Mucosa of gallbladder (tissue), 1 donor: Measurements from ENCODE around the gene IPCEF1. TPM values are rescaled to one million over a fixed set of nuclear protein-coding genes. Genes with fewer than 3 reads are reported as not detected.
A peak's percentile ranks its signal among the peaks of the same experiment; 100 is the strongest.

Source experiments
- DNase-seq: peaks from one replicate; pipeline ENCODE4 v3.0.0-alpha.2; 2020; ENCODE audit warnings: low spot score
- total RNA-seq: library from RNA; stranded (reverse); gene quantifications from one replicate; pipeline ENCODE4 v1.2.1, GENCODE V29; 2021
- donor health status: DM: no; HTN: no; CAD: no.

The IPCEF1 gene
- total RNA-seq, 1 donor from 2014 or later: 3.3 TPM

DNA sequence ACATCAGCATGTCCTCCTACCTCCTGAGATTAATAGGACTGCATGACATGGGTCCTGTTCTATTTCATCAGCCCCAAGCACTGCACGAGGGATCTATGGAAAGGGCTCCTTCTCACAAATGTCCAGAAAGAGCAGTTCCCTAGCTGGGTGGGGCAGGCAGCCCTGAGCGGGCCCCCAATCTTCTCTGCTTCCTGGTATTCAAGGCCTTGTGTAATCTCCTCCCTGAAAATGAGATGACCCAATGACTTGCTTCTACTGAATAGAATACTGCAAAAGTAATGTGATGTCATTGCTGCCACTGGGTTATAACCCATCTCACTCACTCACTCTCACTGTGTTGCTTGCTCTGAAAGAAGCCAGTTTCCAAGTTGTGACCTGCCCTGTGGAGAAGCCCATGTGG, 191.1 kb downstream of the IPCEF1 start:
- DNase-seq: no peak

DNA sequence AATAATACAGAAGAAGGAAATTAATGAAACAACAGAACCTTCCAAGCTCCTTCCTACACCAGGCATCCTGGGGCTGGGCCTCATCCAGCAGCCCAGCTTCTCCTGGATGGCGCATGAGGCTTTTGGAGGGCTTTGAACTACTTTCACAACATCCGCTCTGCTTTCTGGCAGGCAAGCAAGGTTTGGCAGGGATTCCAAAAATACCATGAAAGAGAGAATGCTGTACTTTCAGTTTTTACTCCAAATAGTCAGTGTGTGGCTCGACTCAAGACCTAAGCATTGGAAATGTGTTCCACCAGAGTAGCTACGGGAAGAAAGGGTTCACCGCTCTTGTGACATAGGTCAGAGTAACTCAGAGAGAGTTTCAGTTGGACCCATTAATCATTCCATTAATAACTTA, 192.2 kb downstream of the IPCEF1 start:
- DNase-seq: peak; percentile 65

DNA sequence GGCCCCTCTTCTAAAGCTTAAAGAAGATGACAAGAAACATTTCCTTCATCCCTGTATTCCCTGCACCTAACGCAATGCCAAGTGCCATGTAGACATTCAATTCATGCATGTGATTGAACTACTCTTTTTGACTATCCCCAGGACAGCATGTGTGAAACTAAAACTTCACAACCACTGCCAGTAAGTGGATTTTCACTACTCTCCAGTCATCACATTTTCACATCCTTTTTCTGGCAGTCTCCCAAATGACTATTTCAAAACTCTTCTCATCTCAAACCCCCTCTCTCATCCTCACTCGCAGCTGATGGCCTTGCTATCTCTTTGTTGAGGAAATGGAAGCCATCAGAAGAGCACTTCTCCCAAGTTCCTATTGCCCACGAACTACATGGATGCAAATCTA, 194.9 kb downstream of the IPCEF1 start:
- no peak for DNase-seq

DNA sequence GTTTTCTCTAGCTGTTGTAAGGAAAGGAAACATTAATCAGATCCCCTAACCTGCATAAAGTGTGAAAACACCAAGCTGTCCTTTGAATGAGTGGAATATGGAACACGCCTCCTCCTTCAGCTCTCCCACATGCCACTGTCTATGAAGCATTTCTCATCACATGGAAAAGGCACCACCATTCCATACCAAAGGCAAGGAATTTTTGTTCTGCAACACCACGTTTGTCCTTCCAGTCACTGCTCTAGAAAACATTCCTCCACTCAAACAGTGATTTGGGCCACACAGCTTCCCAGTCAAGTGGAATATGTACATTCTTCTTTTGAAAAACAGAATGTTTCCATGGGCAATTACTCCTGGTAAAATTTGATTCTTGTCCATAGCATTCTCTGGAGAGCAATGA, 197.5 kb downstream of the IPCEF1 start:
- DNase-seq: no peak

DNA sequence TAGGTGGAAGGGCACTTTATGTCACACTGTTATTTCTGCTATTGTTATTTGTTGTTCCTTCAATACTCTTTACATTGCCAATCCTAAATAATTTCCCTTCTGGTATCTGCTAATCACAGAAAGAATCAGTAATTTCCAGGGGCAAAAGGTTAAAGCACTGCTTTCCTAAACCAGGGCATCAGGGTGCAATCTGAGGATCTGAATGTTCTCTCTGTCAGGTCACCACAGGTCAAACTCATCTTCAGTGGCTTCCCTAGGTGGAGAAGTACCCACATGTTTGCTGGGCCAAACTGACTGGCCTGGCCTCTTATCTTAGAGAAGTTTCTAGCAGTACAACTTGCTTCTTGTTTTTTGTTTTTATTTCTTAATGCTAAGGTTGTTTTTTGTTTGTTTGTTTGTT, 198.9 kb downstream of the IPCEF1 start:
- no peak for DNase-seq

DNA sequence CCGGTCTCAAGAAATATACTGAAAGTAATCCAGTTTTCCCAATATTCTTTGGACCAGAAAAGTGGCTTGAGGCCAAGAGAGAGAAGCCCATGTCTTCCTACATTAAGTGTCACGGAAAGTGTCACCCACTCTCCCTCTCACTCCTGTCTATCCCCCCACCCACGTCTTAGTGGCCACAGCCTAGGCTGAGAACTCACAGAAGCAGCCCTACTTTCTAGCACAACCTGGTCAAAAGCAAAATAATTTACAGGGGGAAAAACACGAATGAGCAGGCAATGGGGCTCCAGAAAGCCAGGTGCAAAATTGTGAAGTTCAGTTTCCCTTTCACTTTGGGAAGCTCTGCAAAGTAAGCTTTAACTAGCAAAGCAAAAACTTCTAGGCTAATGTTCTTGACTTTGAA, 199.5 kb downstream of the IPCEF1 start:
- DNase-seq: no peak

DNA sequence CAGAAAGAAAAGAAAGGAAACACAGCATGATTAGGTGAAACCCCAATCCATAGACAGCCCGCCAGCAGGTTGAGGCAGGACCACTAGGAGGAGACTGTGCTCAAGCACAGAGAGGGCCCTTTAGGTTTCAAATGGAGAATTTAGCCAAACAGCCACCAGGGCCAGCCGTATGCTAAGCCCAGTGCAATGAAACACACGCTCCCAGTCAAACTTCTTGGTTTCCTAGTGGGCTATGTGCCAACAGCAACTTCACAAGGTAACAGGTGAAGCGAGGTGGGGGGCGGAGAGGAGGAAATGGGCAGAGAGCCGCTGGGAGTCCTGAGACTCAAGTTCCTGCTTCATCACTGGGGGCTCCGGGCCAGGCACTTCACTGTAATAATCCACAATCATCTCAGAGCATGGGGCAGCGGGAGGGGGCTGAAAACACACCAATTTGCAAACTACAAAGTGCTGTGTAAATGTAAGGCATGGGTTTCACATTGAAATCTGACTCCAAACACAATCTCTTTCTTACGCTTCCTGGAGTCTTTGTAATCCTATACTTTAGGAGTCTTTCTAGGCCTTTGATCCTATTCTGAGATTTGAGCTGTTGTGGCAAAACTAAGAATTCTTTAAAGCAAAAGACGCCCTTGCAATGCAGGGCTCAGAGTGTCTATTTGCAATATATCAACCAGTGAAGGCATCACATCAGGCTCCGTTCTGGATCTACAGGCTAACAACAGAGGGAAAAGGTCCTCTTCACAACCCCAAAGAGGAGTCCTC, 200.3 kb downstream of the IPCEF1 start:
- peak; percentile 17 for DNase-seq

DNA sequence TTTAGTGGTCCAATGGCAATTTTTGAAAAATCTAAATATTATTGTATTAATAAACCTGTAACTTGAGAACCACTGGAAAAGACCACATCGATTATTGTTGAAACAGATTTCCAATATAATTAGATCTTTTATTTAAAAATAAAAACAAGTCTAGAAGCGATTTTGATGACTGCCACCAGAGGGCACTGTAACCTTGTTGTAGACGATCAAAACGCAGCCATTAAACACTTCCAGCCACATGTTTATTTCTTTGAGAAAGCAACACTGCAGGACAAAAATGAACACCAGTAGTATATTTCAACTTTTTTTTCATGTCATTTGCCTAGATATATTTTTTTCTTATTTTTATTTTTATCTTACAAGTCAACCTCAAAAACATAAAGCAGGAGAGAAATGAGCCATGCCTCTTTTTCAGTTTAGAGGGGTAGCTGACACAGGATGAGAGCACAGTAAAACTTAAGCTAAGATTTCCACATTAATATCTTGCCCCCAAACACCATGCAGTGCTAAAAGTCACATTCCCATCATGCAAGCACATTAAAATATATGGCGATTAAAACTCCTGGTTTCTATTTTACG, 202.1 kb downstream of the IPCEF1 start:
- DNase-seq: peak; percentile 63

DNA sequence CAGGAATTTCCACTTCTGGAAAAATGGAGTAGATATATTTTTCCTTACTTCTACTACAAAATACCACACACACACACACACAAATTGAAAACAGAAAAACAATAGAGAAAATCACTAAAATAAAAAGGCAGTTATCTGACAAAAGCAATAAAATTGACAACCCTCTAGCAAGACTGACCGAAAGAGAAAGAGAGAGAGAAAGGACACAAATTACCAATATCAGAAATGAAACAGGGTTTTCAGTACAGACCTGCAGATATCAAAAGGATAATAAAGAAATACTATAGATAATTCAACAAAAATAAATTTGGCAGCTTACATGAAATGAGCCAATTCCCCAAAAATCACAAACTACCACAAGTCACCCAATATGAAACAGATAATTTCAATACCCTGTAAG, 212.8 kb downstream of the IPCEF1 start:
- no peak for DNase-seq

DNA sequence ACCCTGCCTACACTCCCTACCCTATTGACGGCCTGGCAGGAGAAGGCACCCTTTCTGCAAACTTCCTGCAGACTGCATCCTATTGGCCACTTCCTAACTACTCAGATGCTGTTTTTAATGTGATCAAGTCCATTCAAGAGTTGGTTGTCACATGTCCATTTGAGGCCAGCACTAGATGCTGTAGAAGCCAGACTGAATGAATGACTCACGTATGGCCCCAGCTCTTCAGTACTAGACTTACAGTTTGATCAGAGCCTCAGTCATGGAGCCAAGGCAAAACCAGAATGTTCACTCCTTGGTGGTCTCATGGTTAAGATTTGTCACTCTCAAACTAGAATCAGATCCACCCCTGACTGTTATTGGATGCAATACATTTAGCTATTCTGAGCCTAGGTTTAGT, 215.9 kb downstream of the IPCEF1 start:
- no peak for DNase-seq

DNA sequence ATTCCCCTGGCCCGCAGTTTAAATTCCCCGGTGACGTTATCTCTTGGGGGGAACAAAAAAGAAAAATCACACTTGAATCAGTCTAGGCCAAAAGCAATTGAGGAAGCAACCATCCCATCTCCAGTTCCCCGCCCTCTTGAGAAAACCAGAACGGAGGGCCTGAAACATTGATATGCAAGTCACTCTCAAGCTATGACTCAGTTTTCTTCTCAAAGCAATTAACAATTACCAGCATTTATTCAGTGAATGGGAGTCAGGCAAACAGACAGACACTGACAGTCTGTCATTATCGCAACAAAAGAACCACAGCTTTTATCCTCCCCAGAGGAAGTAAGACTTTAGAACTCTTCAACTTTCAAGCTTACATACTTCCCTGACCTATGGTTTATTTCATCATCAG, 216.7 kb downstream of the IPCEF1 start:
- no peak for DNase-seq

DNA sequence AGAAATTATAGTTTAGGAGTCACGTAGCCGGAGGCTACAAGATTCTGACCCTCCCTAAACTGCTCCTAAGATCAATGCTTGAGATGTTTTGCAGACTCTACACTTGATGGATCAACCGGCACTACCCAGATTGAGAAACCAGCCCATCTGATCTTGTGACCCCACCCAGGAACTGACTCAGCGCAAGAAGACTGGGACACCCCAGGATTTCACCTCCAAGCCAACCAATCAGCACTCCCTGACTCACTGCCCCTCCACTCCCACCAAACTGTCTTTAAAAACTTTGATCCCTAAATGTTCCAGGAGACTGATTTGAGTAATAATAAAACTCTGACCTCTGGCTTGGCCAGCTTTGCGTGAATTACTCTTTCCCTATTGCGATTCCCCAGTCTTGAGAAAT, 217.8 kb downstream of the IPCEF1 start:
- no peak for DNase-seq

DNA sequence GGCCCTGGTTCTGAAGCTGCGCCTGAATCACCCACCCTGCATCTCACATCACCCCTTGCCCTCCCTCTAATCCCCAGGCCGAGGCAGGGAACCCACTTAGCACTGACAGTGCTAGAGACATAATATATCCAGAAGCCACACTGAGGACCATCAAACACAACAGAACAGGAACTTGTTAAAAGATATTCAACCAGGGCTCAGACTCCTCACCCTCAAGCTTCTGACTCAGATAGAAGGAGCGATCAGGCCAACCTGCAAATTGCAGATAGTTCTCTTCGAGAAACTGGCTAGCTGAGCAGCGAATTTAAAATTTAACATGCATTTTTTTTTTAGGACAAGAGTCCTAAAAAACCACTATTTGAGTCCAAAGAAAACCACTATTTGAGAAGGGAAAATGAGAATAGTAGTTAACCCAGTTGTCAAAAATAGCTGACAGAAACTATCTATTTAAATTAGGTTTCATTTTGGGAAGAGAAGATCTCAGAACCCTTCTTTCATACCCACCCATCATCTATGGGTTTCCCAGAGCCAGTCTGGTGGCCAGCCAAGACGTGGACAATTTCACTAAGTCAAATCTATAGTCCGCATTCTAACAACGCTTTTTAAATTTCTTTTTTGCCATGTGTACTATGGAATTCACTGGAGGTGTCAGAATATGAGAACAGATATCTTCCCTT, 222.0 kb downstream of the IPCEF1 start:
- no peak for DNase-seq

DNA sequence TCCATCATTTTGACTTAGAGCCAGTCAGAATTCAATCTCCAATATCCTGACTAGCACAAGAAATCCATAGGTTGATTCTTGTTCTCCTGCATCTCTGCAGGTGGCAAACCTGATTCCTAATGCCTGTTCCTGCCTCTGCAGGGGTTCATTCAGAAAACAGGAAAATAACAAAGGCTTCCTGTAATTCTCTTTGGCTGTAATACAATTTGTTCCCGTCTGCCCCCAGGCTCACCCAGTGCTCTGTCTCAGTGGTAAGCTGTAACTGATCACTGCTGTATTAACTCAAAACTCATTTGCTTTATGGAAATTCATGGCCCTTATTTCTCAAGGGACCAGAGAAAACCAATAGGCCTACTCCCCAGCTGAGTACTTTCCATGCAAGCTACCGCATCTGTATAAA, 228.9 kb downstream of the IPCEF1 start:
- no peak for DNase-seq

DNA sequence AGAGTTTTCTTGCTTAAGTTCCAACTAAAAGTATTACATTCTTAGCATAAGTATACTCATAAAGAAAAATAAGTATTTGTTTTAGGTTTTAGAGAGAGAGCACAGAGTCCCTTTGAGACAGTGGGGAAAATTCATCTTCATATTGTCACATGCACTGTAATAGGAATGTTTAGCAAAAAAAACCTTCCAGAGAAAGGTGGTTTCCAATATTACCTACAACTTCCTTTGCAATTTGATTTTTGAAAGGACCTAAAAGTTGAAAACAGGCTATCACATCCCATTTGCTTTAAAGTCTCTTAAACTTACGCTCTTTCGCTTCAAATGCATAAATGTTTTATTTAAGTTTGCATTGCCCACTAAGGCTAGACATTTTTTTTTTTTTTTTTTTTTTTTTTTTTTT, 231.2 kb downstream of the IPCEF1 start:
- no peak for DNase-seq

DNA sequence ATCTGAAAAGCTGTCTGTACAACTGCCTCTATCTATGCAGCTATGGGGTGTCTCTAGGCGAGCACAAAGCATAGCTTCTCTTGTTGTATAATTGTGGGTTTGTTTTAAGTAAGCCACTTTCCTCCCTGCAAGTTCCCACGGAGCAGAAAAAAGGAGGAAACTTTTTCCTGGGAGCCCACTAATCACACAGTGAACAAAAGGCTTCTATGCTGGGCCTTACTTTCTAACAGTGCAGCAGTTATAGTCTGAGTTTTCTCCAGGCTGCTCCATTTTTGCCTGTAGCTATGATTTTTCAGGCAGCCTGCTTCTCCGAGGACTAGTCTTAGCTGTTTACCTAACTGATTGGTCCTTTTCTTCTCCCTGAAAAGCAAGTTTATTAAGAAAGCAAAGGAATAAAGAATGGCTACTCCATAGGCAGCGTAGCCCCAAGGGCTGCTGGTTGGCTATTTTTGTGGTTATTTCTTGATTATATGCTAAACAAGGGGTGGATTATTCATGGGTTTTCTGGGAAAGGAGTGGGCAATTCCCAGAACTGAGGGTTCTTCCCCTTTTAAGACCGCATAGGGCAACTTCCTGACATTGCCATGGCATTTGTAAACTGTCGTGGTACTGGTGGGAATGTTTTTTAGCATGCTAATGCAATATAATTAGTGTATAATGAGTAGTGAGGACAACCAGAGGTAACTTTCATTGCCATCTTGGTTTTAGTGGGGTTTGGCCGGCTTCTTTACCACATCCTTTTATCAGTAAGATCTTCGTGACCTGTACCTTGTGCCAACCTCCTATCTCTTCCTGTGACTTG, 233.2 kb downstream of the IPCEF1 start:
- DNase-seq: no peak

DNA sequence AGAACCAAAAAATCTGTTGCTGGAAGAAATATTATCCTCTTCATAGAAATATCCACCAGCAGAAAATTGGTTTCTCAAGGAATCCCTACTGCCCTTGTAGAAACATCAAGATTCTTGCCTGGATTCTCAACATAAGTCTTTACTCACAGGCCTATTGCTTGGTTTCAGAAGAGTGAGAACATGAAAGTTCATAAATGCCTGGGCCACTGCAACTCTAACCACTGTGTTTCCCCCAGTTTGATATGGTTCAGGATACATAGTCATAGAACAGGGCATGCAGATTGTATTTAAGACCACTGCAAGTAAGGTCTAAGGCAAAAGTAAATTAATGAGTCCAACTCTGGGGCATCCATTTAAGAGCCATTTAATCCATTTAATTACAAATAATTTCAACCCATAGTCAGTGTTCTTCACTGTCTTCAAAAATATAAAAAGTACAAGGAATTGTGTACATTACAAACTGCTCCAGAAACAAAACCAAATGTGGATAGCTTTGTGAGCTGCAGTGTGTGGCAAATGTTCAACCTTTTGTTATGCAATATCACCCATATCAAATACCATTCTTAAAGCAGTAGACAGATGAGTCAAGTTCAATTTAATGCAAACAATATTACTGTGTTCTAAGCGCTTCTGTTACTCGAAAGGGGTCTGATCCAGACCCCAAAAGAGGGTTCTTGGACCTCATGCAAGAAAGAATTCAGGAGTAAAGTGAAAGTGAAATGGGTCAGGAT, 234.2 kb downstream of the IPCEF1 start:
- DNase-seq: no peak

DNA sequence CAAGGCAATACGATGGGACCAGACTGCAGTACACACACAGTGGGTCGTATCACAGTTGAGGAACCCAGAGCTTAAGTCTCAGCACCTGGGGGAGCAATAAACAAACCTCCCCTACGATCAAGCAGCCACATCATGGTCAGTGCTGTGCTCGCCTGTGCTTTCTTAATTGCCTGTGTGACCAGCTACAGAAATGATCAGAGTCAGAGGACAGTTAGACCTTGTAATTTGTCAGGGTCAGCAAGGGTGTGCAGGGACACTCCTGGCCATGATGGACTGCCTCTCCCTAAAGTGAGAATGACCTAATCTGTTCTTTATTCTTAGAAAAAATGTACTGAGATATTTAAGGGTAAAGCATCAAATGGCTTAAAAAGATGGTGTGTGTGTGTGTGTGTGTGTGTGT, 239.1 kb downstream of the IPCEF1 start:
- DNase-seq: no peak

DNA sequence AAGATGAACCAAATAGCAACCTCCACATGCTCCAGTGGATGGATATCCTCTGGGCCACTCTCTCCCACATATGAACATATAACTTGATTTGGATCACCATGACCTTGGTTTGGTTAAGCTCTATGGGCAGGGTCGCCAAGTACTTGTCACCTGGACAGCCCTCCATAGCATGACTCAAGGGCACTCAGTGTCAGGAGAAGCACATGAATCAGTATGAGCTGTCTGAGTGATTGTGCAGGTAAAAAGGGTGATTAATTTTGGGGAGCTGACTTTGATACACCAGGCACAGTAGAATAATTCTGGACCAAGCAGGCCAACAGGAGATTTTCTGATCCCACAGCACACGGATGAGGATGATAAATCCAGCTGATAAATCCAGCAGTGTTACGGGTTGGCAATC, 243.2 kb downstream of the IPCEF1 start:
- DNase-seq: no peak

DNA sequence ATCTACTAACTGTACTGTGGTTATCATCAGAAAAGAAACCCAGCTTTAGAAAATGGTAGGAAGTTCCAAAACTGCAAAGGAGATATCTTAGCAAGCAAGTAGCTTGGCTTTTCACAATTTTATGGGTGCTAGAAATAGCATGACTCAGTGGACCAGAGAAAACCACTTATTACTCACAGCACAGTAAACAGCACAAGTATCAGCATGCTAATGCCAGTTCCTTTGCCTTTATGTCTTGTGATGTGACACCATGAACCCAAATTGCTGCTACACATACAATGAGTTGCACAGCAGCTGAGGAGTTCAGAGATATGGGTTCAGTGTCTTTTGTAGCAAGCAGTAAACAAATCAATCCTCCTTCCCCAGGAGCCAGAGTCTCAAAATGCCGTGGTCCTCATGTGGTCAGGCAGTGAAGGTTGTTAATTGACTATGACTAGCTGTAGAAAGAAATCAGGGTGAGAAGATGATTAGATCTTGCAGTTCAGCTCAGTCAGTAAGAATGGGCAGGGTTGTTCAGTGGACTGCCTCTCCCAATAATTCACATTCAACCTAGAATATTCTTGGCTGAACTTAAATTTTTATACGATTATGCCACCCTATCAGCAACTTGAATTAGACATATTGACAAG, 244.3 kb downstream of the IPCEF1 start:
- DNase-seq: no peak

DNA sequence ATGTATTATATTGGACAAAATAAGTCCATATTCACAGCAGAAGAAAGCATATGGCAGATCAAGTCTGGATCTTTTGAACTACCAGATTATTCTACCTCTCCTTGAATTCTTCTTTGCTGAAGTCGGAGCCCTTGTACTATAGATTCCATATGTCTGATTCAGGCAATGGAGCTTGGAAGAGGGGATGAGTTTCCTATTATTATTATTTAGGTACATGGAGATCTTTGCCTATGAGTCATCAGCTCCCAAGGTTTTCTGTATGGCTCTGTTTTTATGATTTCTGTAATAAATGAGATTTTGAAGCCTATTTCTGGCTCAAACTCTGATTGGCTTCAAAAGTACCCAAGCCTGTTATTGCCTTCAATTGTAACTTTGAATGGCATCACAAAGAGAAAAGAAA, 245.6 kb downstream of the IPCEF1 start:
- DNase-seq: no peak
